ENCODE measurements around the gene PARN.
"Not testable (repeated sequence)": the region's sequence is repeated elsewhere in the genome, so short reads cannot be mapped to it uniquely, and the experiment has no call there.

Gene PARN

DNA sequence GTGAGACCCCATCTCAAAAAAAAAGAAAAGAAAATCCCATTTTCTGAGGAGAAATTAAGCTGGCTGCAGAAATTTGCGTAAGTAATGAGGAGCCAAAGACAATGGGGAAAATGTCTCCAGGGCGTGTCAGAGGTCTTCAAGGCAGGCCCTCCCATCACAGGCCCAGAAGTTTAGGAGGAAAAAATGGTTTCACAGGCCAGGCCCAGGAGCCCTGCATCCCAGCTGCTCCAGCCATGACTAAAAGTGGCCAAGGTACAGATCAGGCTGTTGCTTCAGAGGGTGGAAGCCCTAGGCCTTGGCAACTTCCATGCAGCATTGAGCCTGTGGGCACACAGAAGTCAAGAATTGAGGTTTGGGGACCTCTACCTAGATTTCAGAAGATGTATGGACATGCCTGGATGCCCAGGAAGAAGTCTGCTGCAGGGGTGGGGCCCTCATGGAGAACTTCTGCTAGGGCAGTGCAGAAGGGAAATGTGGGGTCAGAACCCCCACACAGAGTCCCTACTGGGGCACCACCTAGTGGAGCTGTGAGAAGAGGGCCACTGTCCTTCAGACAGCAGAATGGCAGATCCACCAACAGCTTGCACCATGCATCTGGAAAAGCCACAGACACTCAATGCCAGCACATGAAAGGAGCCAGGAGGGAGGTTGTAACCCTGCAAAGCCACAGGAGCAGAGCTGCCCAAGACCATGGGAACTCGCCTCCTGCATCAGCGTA is 55.2 kb downstream of the PARN start:
- DNase-seq (ENCODE audit: low read depth, low spot score): not testable (repeated sequence)

GRCh38 chr16:14572535-14572934 is 57.5 kb downstream of the PARN start:
- no peak for DNase-seq (ENCODE audit: low read depth, low spot score)

GRCh38 chr16:14569213-14569612 is 60.8 kb downstream of the PARN start:
- no peak for DNase-seq (ENCODE audit: low read depth, low spot score)

DNA sequence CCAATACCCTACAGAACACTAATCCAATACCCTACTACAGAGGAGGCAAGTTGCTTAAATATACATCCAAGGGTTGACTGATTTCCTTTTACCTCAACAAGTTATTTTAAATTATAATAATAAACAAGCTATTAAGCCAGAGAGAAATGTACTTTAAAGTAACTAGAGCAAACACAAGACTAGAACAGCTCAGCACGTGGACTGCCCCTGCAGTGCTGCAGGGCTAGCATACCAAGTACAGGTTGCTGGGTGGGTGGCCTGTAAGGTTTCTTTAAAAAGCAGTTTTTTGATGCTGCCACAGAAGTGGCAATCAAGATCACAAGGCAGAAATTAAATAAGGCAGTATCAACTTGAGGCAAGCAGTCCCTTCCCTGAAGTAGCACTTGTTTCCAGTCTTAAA is 63.5 kb downstream of the PARN start:
- no peak for DNase-seq (ENCODE audit: low read depth, low spot score)

DNA sequence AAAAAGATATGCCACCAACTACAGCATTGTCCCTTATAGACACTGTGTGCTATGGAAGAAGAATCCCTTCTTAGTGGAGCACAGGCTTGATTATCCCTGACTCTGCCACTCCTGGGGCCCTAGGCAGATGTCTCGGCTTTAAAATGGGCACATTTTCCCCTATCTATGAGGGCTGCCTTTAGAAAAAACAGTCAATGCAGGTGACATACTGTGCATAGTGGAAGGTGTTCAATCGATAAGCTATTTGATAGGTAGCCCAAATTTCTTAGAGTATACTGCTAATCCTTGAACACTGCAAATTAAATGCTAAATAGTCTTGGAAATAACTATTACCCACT is 64.4 kb downstream of the PARN start:
- no peak for DNase-seq (ENCODE audit: low read depth, low spot score)

GRCh38 chr16:14564861-14565687 is 65.0 kb downstream of the PARN start:
- no peak for DNase-seq (ENCODE audit: low read depth, low spot score)

GRCh38 chr16:14564323-14564722 is 65.7 kb downstream of the PARN start:
- no peak for DNase-seq (ENCODE audit: low read depth, low spot score)

DNA sequence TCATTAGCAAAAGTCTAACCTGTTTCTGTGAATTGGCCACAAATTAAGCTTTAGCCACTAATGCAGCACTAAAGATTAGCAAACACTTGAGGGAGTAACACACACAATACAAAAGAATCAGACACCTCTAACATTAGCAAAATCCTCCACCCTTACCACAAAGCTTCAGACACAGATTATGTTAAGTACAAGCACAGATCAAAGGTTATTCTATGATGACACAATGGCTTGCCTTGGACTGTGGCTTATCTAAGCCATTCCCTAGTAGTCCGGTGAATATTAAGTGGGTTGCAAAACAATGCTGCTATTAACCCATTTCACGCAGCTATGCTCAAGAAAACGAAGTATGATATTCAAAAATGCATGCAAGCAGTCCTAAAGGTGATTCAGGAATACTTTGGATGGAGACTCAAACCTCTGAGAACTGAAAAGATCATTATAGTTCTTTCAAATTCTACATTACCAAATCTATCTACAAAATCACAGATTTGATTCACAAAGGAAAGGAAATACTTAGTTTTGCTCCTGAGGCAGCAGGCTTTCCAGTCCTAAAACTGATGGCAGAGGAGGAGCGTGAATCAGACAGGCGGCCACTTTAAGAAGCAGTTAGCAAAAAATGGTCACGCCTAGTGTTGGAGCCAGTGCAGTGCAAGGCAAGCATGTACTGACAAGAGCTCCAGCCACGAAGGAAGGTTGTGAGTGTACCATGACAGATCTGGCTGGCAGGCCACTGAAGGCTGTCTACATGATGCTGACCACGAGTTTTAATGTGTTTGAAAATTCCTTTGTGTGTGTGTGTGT is 67.2 kb downstream of the PARN start:
- DNase-seq (ENCODE audit: low read depth, low spot score): no peak

DNA sequence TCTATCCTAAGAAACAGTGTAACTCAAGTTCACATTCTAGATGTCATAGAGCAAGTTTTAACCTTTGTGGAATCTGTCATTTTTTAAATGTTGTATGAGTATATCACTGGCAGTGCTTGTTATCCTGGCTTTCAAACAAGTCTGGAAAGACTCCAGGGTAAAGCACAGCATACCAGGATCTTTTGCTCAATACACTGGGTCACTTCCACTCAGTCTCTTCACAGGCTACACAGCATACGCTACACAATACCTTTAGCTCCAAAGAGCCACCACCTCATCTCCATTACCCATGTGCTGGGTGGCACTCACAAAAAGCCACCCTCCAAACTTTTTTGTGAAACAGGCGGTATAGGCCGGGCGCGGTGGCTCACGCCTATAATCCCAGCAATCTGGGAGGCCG is 69.5 kb downstream of the PARN start:
- no peak for DNase-seq (ENCODE audit: low read depth, low spot score)

- DNase-seq (ENCODE audit: low read depth, low spot score): no peak
Measured at GRCh38 chr16:14559809-14560241, 70.2 kb downstream of the PARN start.

GRCh38 chr16:14553447-14553846 is 76.6 kb downstream of the PARN start:
- DNase-seq (ENCODE audit: low read depth, low spot score): no peak

- no peak for DNase-seq (ENCODE audit: low read depth, low spot score)
Measured at GRCh38 chr16:14549789-14550153, 80.3 kb downstream of the PARN start.

DNA sequence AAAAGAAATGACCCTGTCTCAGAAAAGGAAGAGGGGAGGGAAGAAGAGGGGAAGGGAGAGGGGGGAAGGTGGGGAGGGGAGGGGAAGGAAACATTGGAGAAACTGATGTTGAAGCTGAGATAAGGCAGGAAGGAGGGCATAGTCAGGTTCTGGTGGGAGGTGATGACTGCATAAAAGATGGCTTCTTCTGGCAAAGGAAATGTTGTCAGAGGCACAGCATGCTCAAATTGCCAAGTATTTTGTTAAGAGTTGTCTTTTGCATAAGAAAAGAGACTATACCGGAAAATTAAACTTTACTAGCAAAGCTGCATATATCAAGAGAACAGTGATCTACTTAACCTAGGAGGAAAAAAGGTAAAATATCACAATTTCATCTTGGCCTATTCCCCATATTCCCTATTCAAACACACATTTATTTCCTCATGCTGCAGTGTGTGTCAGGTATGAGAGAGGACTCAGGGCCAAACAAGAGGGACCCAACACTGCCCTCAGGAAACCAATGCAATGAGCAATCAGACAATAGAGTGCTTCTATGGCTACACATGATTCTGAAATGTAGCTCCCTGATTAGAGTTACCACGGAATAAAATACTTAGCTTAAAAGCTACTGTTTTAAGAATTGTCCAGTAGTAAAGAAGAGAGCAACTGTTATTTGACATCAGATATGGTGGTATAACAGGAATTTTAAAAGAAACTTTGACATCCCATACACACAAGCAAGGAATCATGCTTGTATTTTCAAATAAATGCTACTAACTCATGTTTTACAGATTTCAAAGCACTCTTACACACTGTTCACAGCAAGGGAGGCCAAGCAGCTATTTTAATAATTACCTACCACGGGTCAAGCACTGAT is 80.9 kb downstream of the PARN start:
- DNase-seq (ENCODE audit: low read depth, low spot score): no peak

- no peak for DNase-seq (ENCODE audit: low read depth, low spot score)
Measured at GRCh38 chr16:14545346-14545884, 84.6 kb downstream of the PARN start.

- not testable (repeated sequence) for DNase-seq (ENCODE audit: low read depth, low spot score)
Measured at GRCh38 chr16:14544846-14545245, 85.2 kb downstream of the PARN start.

GRCh38 chr16:14539631-14540030 is 90.4 kb downstream of the PARN start:
- DNase-seq (ENCODE audit: low read depth, low spot score): no peak

DNA sequence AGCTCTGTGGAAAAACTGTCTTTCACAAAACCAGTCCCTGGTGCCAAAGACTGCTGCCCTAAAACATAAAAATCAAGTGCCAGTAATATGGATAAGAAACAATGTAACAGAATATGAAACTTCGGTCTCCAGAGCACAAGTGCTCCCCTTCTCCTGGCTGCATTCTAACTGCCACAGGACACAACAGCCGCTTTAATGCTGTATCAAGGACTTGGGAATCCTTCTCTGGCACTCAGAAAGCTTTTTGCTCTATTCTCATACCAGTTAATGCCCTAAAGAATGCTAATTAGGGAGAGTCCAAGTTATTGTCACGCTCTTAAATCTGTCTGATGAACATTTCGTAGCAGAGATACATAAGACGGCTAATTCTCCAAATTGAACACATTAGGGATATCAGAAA is 90.9 kb downstream of the PARN start:
- no peak for DNase-seq (ENCODE audit: low read depth, low spot score)

DNA sequence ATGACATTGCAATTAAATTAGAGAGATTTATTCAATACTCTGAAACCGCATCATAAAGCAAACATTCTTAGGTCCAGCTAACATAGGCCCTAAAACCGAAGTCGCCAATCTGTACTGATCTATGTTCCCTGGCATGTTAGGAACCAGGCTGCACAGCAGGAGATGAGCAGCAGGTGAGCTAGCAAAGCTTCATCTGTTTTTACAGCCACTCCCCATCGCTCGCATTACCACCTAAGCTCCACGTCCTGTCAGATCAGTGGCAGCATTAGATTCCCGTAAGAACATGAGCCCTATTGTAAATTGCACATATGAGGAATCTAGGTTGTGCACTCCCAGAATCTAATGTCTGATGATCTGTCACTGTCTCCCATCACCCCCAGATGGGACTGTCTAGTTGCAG is 91.5 kb downstream of the PARN start:
- DNase-seq (ENCODE audit: low read depth, low spot score): no peak

DNA sequence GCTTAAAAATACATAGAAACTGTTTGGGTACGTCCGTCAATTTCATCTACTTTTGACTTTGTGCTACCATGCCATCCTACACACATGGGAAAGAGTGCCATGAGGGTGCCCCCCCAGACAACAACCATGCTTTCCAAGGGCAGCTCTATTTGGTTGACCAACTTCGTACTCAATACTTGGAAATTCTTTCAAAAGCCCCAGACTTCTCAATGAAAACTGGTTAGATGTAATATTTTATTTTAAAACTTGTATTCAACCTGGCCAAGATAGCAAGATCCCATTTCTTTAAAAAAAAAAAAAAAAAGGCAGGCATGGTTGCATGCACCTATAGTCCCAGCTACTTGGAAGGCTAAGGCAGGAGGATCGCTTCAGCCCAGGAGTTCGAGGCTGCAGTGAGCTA is 98.4 kb downstream of the PARN start:
- DNase-seq (ENCODE audit: low read depth, low spot score): no peak

- no peak for DNase-seq (ENCODE audit: low read depth, low spot score)
Measured at GRCh38 chr16:14531101-14531500, 99.0 kb downstream of the PARN start.

DNA sequence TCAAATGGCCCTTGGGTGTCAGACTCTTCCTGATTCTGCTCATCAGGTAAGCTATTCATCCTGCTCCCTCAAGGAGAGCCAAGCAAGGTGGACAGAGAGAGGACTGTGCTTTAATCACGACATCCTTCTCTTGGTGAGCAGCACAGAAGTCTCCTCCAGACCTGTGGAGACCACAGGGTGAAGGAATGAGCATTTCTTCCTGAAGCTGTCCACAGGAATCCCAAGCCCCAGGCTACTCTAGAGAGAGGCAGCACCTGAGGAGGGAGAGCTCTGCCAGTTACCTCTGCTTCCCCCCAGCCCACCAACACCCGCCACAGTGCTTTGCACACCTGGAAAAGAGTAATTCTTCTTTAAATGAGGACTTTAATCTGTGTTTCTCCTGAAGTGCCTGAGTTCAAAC is 100.0 kb downstream of the PARN start:
- no peak for DNase-seq (ENCODE audit: low read depth, low spot score)
